ENCODE results near the gene RABGAP1L.
"Not testable (repeated sequence)": the region's sequence is repeated elsewhere in the genome, so short reads cannot be mapped to it uniquely, and the experiment has no call there.

Gene RABGAP1L

GRCh38 chr1:174839211-174839610 lies 679.9 kb downstream of the RABGAP1L start:
- H3K4me3 ChIP-seq (ENCODE audit: low read depth, low read length), result no peak overlapping the region

- no peak overlapping the region for H3K4me3 ChIP-seq (ENCODE audit: low read depth, low read length)
Measured at GRCh38 chr1:174841747-174842146, 682.4 kb downstream of the RABGAP1L start.

- not testable (repeated sequence) for H3K4me3 ChIP-seq (ENCODE audit: low read depth, low read length)
Measured at GRCh38 chr1:174848593-174849560, 689.6 kb downstream of the RABGAP1L start.

GRCh38 chr1:174850726-174851125 lies 691.4 kb downstream of the RABGAP1L start:
- H3K4me3 ChIP-seq (ENCODE audit: low read depth, low read length), result no peak overlapping the region

- H3K4me3 ChIP-seq (ENCODE audit: low read depth, low read length), result no peak overlapping the region
Measured at GRCh38 chr1:174858301-174858700, 699.0 kb downstream of the RABGAP1L start.

GRCh38 chr1:174870319-174870718 lies 711.0 kb downstream of the RABGAP1L start:
- H3K4me3 ChIP-seq (ENCODE audit: low read depth, low read length), result no peak overlapping the region

- no peak overlapping the region for H3K4me3 ChIP-seq (ENCODE audit: low read depth, low read length)
Measured at GRCh38 chr1:174871886-174872285, 712.6 kb downstream of the RABGAP1L start.

- H3K4me3 ChIP-seq (ENCODE audit: low read depth, low read length), result no peak overlapping the region
Measured at GRCh38 chr1:174872615-174873058, 713.3 kb downstream of the RABGAP1L start.

GRCh38 chr1:174874331-174875053 lies 715.2 kb downstream of the RABGAP1L start:
- H3K4me3 ChIP-seq (ENCODE audit: low read depth, low read length), result peak overlapping the region; percentile 85

GRCh38 chr1:174875306-174875705 lies 716.0 kb downstream of the RABGAP1L start:
- peak overlapping the region; percentile 85 for H3K4me3 ChIP-seq (ENCODE audit: low read depth, low read length)

GRCh38 chr1:174877208-174877673 lies 717.9 kb downstream of the RABGAP1L start:
- H3K4me3 ChIP-seq (ENCODE audit: low read depth, low read length), result peak overlapping the region; percentile 85

- H3K4me3 ChIP-seq (ENCODE audit: low read depth, low read length), result no peak overlapping the region
Measured at GRCh38 chr1:174880171-174880570, 720.9 kb downstream of the RABGAP1L start.

- no peak overlapping the region for H3K4me3 ChIP-seq (ENCODE audit: low read depth, low read length)
Measured at GRCh38 chr1:174883409-174883808, 724.1 kb downstream of the RABGAP1L start.

GRCh38 chr1:174884038-174884437 lies 724.7 kb downstream of the RABGAP1L start:
- H3K4me3 ChIP-seq (ENCODE audit: low read depth, low read length), result no peak overlapping the region

GRCh38 chr1:174884566-174884965 lies 725.2 kb downstream of the RABGAP1L start:
- H3K4me3 ChIP-seq (ENCODE audit: low read depth, low read length), result no peak overlapping the region

- no peak overlapping the region for H3K4me3 ChIP-seq (ENCODE audit: low read depth, low read length)
Measured at GRCh38 chr1:174890024-174890423, 730.7 kb downstream of the RABGAP1L start.

- H3K4me3 ChIP-seq (ENCODE audit: low read depth, low read length), result no peak overlapping the region
Measured at GRCh38 chr1:174892016-174892415, 732.7 kb downstream of the RABGAP1L start.

GRCh38 chr1:174894117-174894762 lies 734.9 kb downstream of the RABGAP1L start:
- H3K4me3 ChIP-seq (ENCODE audit: low read depth, low read length), result no peak overlapping the region

- H3K4me3 ChIP-seq (ENCODE audit: low read depth, low read length), result not testable (repeated sequence)
Measured at GRCh38 chr1:174895610-174896009, 736.3 kb downstream of the RABGAP1L start.

- H3K4me3 ChIP-seq (ENCODE audit: low read depth, low read length), result no peak overlapping the region
Measured at GRCh38 chr1:174898102-174898797, 738.9 kb downstream of the RABGAP1L start.

GRCh38 chr1:174900317-174900716 lies 741.0 kb downstream of the RABGAP1L start:
- H3K4me3 ChIP-seq (ENCODE audit: low read depth, low read length), result no peak overlapping the region
